UCSD-AML1 (cell line): Measurements from ENCODE around the gene ZNF79.

Experiments
- DNase-seq: peaks from one replicate; lab custom pipeline; 2025; ENCODE audit not compliant: unreplicated experiment; lab: John Stamatoyannopoulos, UW

The ZNF79 gene

DNA sequence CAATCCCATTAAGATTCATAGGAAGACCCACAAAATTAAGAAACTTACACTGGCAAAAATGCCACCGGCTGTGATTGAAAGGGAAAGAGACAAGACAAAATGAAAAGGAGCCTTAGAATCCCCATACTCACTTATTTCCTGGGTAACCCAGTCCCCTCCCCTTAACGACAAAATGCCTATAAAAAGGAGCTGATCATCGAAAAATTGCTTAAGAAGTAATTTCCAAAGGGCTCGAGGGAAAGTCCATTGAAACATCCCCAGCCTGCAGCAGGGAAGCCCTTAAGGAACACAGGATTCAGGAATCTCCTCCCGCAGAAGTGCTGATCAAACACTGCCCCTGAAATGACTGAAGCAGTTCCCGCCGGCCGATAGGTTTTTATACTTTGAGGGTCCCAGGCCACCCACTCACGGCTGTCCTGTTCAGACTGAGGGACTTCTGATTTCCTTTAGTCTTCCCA is 677 bp upstream of the ZNF79 start:
- no peak for DNase-seq

- no peak for DNase-seq
These were observed 456 bp downstream of the ZNF79 start for GRCh38 chr9:127424676-127424999.

DNA sequence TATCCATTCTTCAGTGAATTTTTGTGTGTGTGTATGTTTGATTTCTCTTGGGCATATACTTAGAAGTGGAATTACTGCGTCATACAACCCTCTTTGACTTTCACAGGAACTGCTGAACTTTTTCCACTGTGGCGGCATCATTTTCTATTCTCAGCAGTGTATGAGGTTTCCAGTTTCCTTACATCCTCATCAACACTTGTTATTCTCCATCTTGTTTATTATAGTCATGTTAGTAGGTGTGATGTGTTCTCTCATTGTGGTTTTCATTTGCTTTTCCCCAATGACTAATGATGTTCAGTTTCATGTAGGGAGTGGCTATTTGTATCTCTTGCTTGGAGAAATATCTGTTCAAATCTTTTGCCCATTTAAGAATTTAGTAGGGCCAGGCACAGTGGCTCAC is 2.6 kb downstream of the ZNF79 start:
- no peak for DNase-seq

DNA sequence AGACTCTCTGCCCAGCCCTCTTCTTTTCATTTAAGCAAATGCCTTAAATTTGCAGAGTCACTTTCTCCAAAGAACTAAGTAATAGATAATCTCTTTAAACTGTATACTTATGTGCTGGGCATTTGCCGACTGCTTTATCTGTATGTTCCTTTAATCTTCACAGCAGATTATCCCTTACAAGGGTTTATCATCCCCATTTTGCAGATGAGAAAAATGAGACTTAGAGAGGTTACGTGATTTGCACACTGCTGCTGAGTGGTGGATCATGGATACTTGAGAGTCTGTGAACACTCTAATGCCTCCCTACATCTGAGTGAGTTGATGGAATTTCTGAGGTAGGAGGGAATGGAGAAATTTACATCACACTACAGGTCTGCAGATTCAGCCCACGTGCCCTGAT is 4.2 kb downstream of the ZNF79 start:
- no peak for DNase-seq

- no peak for DNase-seq
These were observed 6.2 kb downstream of the ZNF79 start for GRCh38 chr9:127430415-127430814.

GRCh38 chr9:127437497-127438264 is 13.5 kb downstream of the ZNF79 start:
- no peak for DNase-seq

DNA sequence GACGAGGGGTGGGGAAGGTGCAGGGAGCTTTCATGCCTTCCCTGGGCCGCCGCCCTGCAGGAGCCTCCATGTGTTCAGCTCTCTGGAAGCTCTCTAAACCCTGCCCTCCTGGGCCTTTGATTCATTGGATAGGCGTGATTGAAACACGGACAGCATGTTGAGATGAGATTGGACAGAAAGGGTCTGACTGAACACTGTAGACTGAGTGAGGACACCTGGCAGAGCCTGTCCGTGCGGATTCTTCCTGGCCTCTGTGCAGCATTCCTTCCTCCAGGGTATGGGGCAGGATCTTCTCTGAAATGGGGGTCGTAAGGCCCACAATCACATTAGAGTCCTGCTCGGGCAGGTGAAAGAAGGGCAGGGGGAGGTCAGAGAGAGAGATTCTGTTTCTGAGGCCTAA is 14.2 kb downstream of the ZNF79 start:
- DNase-seq = no peak

DNA sequence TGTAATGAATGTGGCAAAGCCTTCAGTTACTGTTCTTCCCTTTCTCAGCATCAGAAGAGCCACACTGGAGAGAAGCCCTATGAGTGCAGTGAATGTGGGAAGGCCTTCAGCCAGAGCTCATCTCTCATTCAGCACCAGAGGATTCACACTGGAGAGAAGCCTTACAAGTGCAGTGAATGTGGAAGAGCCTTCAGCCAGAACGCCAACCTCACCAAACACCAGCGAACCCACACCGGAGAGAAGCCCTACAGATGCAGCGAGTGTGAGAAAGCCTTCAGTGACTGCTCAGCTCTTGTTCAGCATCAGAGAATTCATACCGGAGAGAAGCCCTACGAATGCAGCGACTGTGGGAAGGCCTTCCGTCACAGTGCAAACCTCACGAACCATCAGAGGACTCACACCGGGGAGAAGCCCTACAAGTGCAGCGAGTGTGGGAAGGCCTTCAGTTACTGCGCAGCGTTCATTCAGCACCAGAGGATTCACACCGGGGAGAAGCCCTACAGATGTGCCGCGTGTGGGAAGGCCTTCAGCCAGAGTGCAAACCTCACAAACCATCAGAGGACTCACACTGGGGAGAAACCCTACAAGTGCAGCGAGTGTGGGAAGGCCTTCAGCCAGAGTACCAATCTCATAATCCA is 20.2 kb downstream of the ZNF79 start:
- DNase-seq = no peak

DNA sequence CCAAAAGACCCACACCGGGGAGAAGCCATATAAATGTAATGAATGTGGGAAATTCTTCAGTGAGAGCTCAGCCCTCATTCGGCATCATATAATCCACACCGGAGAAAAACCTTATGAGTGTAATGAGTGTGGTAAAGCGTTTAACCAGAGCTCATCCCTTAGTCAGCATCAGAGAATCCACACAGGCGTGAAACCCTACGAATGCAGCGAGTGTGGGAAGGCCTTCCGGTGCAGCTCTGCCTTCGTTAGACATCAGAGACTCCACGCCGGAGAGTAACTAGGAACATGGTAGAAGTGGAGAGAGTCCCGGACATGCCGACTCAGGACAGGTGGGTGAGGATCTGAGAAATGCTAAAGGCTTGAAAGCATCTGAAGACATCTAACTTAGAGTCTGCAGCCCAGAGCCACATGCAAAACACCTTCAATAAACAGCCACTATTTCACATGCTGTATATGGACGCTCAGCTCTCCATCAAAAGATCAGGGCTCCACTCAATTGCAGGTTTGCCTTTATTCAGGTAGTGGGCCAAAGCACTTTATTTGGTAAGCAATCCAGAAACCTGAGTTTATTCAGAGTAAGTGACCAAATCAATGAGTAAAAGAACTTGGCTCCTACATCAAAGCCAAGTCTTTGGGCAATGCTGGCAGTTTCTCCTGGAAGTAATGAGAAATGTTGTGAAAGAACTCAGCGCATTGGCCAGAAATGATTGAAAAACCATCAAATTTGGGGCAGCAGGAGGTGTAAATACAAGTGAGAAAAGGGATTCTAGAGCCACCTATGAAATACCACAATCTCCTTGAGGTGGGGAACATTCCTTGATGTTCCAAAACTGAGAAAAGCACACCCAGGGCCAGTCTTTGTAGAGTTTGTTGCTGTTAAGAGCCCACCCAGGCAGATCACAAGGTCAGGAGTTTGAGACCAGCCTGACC is 21.0 kb downstream of the ZNF79 start:
- no peak for DNase-seq

GRCh38 chr9:127445851-127446712 is 21.9 kb downstream of the ZNF79 start:
- DNase-seq = no peak

DNA sequence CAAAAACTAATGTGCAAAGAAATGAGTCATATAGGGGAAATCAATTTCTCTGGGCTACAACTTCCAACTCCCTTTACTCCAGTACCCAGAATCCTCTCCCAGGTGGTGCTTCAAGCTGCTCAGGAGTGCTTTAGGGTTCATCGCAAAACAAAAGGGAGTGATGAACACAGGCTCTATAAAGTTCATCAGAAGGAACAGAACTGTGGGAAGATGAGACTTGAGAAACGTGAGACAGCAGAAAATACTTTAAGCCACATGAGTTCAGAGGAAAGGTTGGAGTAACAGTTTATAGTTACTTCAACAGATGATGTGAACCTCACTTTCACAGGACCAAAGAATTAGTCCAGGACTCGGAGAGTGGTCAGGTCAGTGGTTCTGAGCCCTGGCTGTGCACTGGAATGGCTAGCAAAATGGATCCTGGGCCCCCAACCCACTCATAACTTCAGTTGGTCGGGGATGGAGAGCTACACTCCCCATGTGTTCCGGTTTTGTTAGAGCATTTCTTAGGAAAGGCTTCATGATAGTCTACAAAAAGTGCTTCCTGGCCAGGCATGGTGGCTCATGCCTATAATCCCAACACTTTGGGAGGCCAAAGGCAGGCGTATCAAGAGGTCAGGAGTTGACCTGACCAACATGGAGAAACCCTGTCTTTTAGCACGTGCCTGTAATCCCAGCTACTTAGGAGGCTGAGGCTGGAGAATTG is 22.7 kb downstream of the ZNF79 start:
- DNase-seq = no peak

DNA sequence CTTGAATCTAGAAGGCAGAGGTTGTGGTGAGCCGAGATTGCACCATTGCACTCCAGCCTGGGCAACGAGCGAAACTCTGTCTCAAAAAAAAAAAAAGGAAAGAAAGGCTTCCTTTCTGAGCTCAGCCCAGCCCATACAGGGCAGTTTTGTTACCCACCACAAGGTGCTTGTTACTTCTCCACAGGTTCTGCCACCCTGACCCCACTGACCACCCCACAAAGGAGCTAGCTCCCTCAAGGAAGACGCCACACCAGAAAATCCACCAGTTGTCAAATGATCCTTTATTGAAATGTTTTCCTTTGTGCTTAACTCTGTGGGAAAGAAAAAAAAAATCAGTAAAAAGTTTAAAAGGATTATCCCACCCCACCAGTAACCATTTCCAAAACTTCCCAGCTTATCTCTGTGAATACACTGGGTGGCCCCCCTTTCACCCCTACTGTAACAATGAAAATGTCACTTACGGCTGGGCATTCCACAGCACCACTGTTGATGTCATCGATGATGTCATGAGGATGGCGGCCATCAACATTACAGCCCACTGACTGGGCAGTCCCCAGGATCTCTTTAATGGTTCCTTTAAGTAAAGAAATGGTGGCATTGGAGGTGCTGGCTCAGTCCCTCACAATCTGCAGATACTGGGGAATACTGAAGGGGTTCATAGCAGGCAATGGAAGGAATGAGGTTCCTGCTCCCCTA is 23.4 kb downstream of the ZNF79 start:
- DNase-seq = no peak

DNA sequence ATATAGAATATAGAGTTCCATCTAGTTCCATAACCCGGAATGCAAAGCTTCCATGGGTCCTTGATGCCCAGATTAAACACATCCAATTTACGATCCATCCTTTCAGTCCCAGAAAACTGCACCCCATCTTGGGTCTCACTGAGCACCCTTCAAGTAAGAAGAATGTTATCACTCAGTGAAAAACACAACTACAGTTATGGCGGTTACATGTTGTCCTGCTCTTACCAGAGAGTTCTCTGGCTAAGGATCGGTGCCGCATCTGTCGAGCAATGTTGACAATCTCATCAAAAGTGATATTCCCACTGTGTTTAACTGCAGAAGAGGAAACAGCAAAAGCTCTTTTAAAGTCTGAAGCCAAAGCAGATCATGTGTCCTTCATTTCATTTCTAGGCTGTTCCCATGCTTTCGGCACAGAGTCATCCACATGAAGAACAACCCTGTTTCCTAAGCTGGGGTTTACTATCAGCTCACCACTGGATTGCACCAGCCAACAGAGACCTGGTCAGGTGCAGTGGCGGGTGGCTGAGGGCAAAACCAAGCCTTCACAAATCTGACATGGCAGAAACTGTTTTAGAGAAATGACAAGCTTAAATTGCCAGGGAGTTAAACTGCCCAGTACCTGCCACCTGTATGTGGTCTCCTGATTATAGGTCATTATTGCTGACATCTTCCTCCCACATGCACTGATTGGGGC is 24.1 kb downstream of the ZNF79 start:
- DNase-seq = no peak

- DNase-seq = no peak
These were observed 25.3 kb downstream of the ZNF79 start for GRCh38 chr9:127449332-127449966.

DNA sequence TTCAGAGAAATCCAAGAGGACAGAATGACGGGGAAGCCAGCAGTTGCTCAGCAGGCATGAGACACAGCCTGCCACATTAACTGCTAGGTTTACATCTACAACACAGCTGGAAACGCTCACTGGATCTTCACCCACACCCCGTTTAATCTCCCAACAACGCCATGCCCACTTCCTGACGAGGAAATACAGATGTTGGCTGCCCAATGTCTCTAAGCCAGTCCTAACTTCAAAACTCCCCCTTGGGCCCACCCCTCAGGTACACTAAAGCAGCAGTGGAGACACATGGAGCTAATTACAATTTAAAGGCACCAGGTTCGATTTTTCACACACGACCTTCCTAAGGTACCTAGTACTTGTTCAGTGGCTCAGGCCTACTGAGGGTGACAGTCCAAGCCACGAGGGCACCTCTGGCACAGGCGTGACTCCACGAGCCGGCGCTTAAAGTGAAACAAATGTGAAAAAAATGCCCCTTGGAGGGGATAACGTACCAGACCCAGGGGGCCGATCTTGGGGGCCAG is 26.1 kb downstream of the ZNF79 start:
- peak; percentile 38 for DNase-seq

DNA sequence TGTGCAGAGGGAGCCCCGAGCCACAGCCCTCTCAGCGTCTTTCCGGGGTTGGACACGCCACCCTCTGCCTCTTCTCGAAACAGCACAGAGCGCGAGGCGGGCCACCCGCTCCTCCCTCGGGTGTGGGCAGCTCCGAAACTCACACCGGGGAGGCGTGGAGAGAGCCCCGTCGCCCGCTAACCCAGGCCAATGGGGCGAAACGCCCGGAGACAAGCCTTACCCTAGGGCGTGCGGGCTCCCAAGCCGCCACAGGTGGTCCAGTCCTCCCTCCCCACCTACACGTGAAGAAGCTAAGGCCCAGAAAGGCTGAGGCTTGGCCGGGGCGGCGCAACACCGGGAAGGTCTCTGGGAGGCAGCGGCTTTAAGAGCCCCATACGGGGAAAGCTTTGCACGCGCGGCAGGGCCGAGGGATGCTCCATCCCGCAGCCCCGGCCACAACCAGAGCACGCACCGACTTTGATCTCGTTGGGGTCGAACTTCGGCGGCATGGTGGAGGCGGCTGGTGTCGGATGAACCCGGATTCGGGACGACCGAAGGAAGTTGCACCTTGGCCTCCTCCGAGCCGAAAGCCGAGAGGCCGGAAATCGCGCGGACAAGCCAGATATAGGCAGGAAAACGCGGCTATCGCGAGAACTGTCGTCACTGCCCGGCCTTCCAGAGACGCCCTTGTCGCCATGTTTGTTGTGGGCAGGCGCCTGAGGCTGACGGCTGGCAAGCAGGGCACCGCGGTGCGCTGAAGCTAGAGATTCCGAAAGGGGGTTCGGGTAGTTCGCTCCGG is 26.8 kb downstream of the ZNF79 start, which contains the start of the genes LRSAM1 and RPL12:
Gene LRSAM1 (plus strand): TSS at position 681 of the 778 bp plus-strand sequence. CDS start 3,018 bp downstream, outside the sequence.
Gene RPL12 (minus strand): TSS at position 577 of the 778 bp plus-strand sequence. CDS start 89 bp downstream, at position 488.
- DNase-seq = peak; percentile 94

DNA sequence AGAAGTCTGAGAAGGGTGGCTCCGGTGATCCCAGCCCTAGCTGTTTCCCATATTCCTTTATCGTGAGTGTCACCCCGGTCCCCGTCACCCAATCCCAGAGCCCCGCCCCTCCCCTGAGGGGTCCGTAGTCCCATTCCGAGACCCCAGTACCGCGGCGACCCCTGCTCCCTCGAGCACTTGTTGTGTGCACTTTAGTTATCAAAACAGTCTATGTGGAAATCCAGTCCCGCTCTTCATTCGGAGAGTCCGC is 27.4 kb downstream of the ZNF79 start:
- no peak for DNase-seq
